T-helper 9 cell (primary cell): Measurements from ENCODE around the gene RANGAP1.
A peak's percentile ranks its signal among the peaks of the same experiment; 100 is the strongest.

ENCODE experiments used
- DNase-seq: peaks from one replicate; pipeline ENCODE4 v3.0.0-alpha.2; 2020

The RANGAP1 gene

GRCh38 chr22:41231369-41231768 is 54.6 kb downstream of the RANGAP1 start:
- DNase-seq: no peak

DNA sequence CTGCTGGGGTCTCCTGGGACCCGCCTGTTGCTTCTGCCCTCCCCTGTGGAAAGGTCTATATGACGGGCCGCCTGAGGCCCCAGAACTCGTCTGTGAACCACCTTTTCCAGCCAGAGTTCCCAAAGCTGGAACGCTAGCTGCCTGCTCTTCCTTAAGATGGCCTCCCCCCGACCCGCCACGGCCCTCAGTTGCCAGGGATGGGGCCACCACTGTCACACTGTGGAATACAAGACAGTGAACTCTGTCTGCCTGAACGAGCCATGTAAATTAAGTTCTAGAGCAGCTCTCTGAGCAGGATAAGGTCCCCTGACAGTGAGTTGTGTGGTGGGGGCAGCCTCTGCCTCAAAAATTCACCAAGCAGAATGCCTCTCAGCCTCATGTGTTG is 55.6 kb downstream of the RANGAP1 start:
- DNase-seq: no peak

DNA sequence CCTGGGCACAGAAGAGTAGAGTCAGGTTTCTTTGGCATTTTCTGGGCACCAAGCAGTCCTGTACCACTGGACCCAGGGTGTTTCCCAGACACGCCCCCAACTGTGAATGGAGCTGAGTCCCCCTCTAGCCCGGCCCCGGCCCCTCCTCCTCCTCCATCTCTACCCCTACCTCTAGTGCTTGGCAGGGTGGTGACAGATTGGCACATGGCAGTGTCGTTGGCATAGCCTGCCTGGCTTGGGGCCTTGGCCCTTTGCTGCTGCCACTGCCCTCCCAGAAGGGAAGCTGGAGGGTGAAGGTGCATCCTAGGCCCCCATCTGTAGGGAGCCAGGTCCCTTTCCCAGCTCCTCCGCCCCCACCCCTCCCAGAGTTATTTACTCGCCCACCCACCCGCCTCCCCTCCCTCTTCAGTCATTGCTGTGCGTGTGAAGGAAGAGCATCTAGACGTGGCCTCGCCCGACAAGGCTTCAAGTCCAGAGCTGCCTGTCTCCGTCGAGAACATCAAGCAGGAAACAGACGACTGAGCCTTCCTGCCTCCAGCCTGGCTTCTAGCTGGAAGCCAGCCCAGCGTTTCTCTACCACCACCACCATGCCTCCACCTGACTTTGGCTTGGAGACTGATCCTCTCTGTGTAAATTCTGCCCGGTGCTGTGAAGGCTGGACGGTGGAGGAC is 56.1 kb downstream of the RANGAP1 start:
- DNase-seq: no peak

GRCh38 chr22:41229215-41229614 is 56.8 kb downstream of the RANGAP1 start:
- DNase-seq: no peak

DNA sequence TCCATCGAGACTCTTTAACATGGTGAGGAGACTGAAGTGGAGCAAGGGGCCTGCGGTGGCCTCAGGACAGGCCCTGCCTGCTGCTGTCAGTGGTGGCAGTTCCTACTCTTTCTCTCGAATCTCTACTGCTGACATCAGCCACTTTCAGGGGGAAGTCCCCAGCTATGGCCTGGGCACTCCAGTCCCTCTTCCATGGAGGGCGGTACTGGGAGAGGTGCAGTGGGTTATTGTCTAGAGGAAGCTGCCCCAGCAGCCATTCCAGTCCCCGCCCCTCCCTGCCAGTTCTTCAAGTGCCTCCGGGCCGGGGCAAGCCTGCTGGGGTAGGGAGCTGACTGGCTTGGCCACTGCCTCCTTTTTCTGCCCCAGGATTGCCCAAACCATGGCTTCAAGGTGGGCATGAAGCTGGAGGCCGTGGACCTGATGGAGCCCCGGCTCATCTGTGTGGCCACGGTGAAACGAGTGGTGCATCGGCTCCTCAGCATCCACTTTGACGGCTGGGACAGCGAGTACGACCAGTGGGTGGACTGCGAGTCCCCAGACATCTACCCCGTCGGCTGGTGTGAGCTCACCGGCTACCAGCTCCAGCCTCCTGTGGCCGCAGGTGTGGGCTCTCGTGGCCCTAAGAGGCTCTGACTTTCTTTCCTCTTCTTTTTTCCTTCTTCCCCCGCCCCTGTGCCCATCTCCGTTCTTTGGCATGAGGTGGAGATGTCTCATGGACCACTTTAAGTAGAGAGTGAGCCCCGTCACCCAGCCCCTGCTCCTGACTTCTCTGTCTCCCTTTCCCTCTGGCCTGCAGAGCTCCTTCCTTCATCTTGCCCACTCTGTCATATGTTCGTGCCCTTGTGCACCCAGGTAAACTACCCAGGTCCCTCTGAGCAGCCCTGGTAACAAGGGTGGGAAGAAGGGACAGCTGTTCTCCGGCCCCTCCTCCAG is 59.0 kb downstream of the RANGAP1 start:
- DNase-seq: no peak

DNA sequence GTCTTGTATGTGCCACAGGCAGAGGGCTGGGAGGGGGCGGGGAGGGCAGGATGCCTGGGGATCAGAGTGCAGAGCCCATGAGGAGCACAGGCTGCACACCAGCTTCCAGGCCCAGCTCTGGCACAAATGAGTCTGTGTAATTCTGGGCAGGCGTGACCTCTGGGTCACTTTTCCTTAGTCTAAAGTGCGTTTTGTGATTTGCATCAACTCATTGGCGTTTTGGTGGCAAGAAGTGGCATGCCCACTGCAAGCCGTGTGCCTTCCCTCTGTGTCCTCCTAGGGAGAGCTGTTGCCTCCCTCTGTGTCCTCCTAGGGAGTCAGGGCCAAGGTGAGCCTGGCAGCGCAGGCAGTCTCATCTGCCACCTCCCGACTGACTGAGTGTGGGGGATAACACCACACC is 62.5 kb downstream of the RANGAP1 start:
- no peak for DNase-seq

GRCh38 chr22:41222846-41223507 is 63.0 kb downstream of the RANGAP1 start:
- no peak for DNase-seq

DNA sequence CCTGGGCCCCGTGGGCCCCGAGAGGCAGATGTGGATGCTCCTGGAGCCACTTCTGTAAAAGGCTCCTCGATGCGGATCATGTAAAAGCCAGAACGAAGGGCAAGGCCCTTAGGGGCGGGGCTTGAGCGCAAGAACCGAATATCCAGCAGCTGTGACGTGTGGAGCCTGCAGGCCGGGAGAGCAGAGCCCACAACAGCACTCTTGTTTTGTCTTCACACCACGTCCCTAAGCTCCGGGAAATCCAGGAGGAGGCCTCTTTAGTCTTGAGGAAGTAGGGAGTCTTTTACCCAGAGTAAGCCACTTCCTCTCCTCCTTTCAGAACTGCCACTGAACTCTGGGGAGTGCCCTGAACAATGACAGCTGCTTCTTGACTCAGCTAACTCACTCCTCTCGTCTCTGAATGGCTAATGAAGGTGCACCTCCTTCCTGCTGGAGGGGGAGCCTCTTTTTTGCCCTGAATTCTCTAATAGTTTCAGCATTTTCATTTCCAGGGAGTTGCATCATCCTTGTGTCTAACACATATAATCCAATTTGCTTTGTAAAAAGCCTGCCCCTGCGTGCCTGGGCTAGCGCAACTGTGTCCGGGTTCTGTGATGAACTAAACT is 68.3 kb downstream of the RANGAP1 start:
- DNase-seq: no peak

- no peak for DNase-seq
These were observed 69.0 kb downstream of the RANGAP1 start for GRCh38 chr22:41216984-41217383.

DNA sequence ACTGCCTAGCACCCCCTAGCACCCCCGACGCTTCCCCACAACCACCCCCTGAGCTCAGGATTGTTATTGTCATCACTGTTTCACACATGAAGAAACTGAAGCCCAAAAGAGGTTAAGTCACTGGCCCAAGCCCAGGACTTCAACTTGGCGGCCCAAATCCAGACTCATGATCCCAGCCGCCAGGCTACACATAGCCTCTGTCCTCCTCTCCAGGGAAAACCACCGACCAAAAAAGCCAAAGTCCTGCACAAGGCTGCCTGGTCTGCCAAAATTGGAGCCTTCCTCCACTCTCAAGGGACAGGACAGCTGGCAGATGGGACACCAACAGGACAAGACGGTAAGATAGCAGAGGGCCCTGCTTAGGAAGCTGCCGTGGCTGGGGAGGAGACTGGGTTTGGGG is 70.1 kb downstream of the RANGAP1 start:
- DNase-seq: no peak

GRCh38 chr22:41215409-41215808 is 70.6 kb downstream of the RANGAP1 start:
- no peak for DNase-seq

DNA sequence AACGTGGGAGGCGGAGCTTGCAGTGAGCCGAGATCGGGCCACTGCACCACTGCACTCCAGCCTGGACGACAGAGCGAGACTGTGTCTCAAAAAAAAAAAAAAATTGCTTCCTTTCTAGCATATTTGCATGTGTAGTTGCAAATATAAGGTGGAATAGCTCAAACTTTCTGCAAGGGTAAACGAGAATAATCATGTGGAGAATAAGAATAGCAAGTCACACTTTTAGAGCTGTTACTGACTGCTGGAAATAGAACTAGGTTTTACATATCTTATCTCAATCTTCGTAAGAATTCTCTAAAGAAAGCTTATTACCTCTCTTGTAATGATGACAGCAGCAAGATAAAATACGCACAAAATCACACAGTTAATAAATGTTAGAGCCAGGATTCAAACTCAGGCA is 79.3 kb downstream of the RANGAP1 start:
- no peak for DNase-seq

GRCh38 chr22:41204992-41205900 is 80.7 kb downstream of the RANGAP1 start, which contains the start of gene L3MBTL2:
Gene L3MBTL2, plus strand, starts transcription at chr22:41205312. Its CDS starts 51 bp downstream, at chr22:41205363.
- DNase-seq: peak; percentile 99

- no peak for DNase-seq
These were observed 81.9 kb downstream of the RANGAP1 start for GRCh38 chr22:41204066-41204465.

GRCh38 chr22:41203118-41203517 is 82.9 kb downstream of the RANGAP1 start:
- no peak for DNase-seq

DNA sequence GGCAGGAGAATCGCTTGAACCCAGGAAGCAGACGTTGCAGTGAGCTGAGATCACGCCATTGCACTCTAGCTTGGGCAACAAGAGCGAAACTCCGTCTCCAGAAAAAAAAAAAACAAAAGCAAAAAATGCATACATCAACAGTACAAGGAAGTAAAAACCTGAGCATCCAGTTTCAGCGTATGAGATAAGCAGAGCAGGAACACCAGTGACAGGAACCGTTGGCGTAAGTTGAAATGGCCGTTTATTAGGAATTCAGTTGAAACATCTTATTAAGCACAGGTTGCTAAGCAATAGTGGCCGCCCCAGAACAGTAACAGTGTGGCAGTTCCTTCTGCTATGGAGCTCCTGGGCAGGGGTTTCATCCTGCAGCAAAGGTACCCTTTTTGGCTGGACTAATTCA is 84.8 kb downstream of the RANGAP1 start:
- DNase-seq: no peak

DNA sequence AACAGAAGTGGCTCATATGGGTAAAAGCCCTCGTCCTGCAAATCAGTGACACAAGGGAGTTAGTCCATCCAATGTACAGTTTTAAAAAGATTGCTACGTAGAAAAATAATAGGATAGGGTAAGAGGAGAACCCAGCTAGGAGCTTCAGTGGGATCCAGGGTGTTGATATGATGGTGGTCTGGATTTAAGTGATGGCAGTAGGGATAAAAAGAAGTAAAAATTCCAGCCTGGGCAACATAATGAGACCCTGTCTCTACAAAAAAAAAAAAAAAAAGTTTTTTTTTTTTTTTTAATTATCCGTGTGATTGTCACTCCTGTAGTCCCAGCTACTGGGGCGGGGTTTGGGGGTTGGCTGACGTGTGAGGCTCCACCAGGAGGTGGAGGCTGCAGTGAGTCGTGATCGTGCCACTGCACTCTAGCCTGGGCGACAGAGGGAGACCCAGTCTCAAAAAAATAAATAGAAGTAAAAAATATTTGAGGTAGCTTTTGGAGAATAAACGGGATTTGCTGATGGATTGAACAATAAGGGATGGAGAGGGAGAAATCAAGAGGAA is 87.9 kb downstream of the RANGAP1 start:
- peak; percentile 31 for DNase-seq

- DNase-seq: peak; percentile 85
These were observed 88.7 kb downstream of the RANGAP1 start for GRCh38 chr22:41197038-41197972.
